Smooth muscle cell (in vitro differentiated cells): ENCODE results near the gene KRT34. TPM values are rescaled to one million over a fixed set of nuclear protein-coding genes. Genes with fewer than 3 reads are reported as not detected.

Source experiments
- DNase-seq: peaks from one replicate; lab custom pipeline; 2025; ENCODE audit not compliant: unreplicated experiment; lab: John Stamatoyannopoulos, UW
- H2AFZ ChIP-seq: fragments of 200-600 bp; sonication (generic); 2 replicates; pipeline ENCODE4 v1.6.0; 2016; ENCODE audit warnings: antibody characterized with exemption, low read depth, mild to moderate bottlenecking
- H3F3A ChIP-seq: fragments of 200-600 bp; sonication (generic); 2 replicates; pipeline ENCODE4 v1.6.0; 2017; ENCODE audit warnings: antibody characterized with exemption, low read depth
- H3K27ac ChIP-seq: fragments of 200-600 bp; sonication (generic); 2 replicates; pipeline ENCODE4 v1.5.1; 2016; ENCODE audit warnings: low read depth, mild to moderate bottlenecking
- H3K27me3 ChIP-seq: fragments of 200-600 bp; sonication (generic); 2 replicates; pipeline ENCODE4 v1.6.1; 2016; ENCODE audit warnings: low read depth, mild to moderate bottlenecking
- H3K36me3 ChIP-seq: fragments of 200-600 bp; sonication (generic); 2 replicates; pipeline ENCODE4 v1.5.1; 2016; ENCODE audit warnings: low read depth
- H3K4me1 ChIP-seq: fragments of 200-600 bp; sonication (generic); 2 replicates; pipeline ENCODE4 v1.5.1; 2016; ENCODE audit warnings: low read depth
- H3K4me2 ChIP-seq: fragments of 200-600 bp; sonication (generic); 2 replicates; pipeline ENCODE4 v1.6.0; 2016; ENCODE audit warnings: mild to moderate bottlenecking
- H3K4me3 ChIP-seq: fragments of 200-600 bp; sonication (generic); 2 replicates; pipeline ENCODE4 v1.5.1; 2016; ENCODE audit warnings: mild to moderate bottlenecking
- H3K79me2 ChIP-seq: fragments of 200-600 bp; sonication (generic); 2 replicates; pipeline ENCODE4 v1.6.0; 2016; ENCODE audit warnings: low read depth, mild to moderate bottlenecking
- H3K9ac ChIP-seq: fragments of 200-600 bp; sonication (generic); 2 replicates; pipeline ENCODE4 v1.6.0; 2016; ENCODE audit warnings: low read depth
- H3K9me3 ChIP-seq: fragments of 200-600 bp; sonication (generic); replicated peaks from 2 replicates; pipeline ENCODE4 v1.5.1; 2016; ENCODE audit warnings: low read depth
- H4K20me1 ChIP-seq: fragments of 200-600 bp; sonication (generic); 2 replicates; pipeline ENCODE4 v1.6.0; 2016; ENCODE audit warnings: low read depth
- WGBS: methylation state at CpG from one replicate; pipeline ENCODE4 v1.1.7; 2016; ENCODE audit warnings: low lambda C conversion rate; 5-methylcytosine and 5-hydroxymethylcytosine counted together
- polyA plus RNA-seq: library from polyadenylated mRNA; unstranded; fragments of >200 nt; fragmentation: Nextera tagmentation; extraction: Ambion mirVana; gene quantifications from 2 replicates; pipeline ENCODE4 v1.2.1, GENCODE V29; 2016
- total RNA-seq: library from RNA; depleted of rRNA; stranded (reverse); fragments of >200 nt; gene quantifications from 2 replicates; pipeline ENCODE4 v1.2.3, GENCODE V29; 2014
- TF ChIP-seq, protein P1 (sequence below): fragments of 200-600 bp; sonication (generic); IDR thresholded peaks from 2 replicates; pipeline ENCODE4 v1.5.1; 2017; ENCODE audit warnings: borderline replicate concordance, mild to moderate bottlenecking, antibody characterized with exemption; ENCODE audit not compliant: insufficient read depth, poor library complexity, severe bottlenecking

Gene KRT34
- total and polyA plus RNA-seq, 2 experiments from 2014 or later: 5.3 to 23.1 TPM

DNA sequence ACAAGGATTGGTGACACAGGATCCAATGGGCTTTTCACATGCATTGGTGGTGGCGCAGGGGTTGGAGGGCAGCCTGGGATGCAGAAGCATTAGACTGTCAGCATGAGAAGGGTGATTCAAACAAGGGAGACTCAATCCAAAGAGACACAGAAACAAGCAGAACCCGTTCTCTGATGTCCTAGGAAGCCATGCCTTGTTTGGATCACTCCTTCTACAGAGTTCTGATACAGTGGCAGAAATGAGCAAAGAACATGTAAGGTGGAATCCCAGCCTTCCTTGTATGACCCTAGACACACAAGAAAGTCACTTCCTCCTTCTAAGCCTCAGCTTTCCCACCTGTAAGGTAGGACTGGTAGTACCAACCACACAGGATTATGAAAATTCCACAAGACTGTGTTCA, 18.2 kb downstream of the KRT34 start:
- 83% methylated on average over 2 of the region's 2 CpGs for WGBS
- Histone ChIP-seq H4K20me1 (no peaks in the 10 kb centered on the region), H3K27ac (no peak overlapping the region), H3K4me2 (no peak overlapping the region), H3F3A (peaks cover 9% of the 10 kb centered on the region), H3K79me2 (no peaks in the 10 kb centered on the region), H3K27me3 (no peaks in the 10 kb centered on the region), H3K9me3 (no peaks in the 10 kb centered on the region), H3K4me1 (no peaks in the 10 kb centered on the region), H3K36me3 (no peaks in the 10 kb centered on the region), H3K4me3 (no peak overlapping the region), H2AFZ (no peak overlapping the region), H3K9ac (no peak overlapping the region)
- DNase-seq: no peak
- TF ChIP-seq, protein P1, sequence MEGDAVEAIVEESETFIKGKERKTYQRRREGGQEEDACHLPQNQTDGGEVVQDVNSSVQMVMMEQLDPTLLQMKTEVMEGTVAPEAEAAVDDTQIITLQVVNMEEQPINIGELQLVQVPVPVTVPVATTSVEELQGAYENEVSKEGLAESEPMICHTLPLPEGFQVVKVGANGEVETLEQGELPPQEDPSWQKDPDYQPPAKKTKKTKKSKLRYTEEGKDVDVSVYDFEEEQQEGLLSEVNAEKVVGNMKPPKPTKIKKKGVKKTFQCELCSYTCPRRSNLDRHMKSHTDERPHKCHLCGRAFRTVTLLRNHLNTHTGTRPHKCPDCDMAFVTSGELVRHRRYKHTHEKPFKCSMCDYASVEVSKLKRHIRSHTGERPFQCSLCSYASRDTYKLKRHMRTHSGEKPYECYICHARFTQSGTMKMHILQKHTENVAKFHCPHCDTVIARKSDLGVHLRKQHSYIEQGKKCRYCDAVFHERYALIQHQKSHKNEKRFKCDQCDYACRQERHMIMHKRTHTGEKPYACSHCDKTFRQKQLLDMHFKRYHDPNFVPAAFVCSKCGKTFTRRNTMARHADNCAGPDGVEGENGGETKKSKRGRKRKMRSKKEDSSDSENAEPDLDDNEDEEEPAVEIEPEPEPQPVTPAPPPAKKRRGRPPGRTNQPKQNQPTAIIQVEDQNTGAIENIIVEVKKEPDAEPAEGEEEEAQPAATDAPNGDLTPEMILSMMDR: no peak

DNA sequence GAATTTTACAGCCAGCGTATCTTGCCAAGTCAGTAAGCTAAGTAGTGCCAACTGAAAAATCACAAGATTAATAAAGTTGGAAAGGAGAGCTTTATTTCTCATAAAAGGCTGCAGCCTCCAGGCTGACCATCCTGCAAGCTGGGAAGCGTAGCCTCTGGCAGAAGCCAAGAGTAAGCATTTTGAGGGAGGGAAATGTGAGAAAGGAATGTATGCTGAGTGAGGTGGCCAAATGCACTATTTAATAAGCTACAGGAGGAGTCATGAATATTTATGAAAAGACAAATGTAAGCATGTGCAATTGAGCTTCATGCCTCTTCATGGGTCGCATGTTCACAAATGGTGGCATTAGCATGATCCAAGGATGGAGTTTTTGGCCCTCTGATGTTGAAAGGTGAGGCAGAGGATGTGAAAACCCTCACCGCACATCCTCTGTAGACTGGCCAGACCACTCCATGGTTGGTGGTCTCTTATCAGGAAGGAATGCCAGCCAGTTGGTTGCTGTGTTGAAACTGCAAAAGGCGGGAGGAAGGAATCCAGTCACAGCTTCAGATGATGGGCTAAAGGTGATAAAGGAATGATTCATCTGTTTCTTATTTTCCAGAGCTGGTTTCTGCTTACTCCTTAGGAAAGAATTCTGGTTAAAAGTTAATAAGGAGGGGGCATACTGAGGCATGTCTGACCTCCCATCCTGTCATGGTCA, 21.7 kb downstream of the KRT34 start:
- H2AFZ ChIP-seq: no peak overlapping the region
- H3K4me3 ChIP-seq: no peak overlapping the region
- H4K20me1 ChIP-seq: no peaks in the 10 kb centered on the region
- peaks cover 9% of the 10 kb centered on the region for H3F3A ChIP-seq
- H3K36me3 ChIP-seq: no peaks in the 10 kb centered on the region
- H3K9me3 ChIP-seq: no peaks in the 10 kb centered on the region
- no peaks in the 10 kb centered on the region for H3K4me1 ChIP-seq
- DNase-seq: no peak
- peak overlapping the region; percentile 38 for H3K4me2 ChIP-seq
- H3K9ac ChIP-seq: no peak overlapping the region
- WGBS: 45% methylated on average over 5 of the region's 5 CpGs
- no peaks in the 10 kb centered on the region for H3K79me2 ChIP-seq
- H3K27ac ChIP-seq: peak overlapping the region; percentile 75
- no peaks in the 10 kb centered on the region for H3K27me3 ChIP-seq
- TF ChIP-seq, protein P1: no peak

DNA sequence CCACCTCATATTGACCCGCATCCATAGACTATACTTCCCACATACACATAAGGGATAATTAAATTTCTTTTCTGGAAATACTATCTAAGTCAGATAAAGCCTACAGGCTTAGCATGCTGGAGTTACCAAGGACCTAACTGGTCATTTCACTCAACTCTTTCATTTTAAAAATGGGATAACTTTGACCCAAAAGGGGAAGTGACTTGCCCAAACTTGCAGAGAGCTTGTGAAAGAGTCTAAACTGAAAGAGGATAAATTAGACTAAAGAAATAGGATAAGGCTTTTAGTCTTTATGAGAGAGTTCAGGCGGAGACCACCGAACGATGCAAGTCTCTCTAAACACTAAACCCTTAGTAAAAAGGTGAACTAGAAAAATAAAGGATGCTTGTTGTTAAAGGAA, 27.6 kb downstream of the KRT34 start:
- TF ChIP-seq, protein P1: no peak
- Histone ChIP-seq H3F3A (no peaks in the 10 kb centered on the region), H2AFZ (no peak overlapping the region), H3K27me3 (no peaks in the 10 kb centered on the region), H3K4me3 (no peak overlapping the region), H3K27ac (no peak overlapping the region), H3K9ac (no peak overlapping the region), H3K4me1 (no peaks in the 10 kb centered on the region), H3K79me2 (no peaks in the 10 kb centered on the region), H3K4me2 (no peak overlapping the region), H3K9me3 (no peaks in the 10 kb centered on the region), H3K36me3 (no peaks in the 10 kb centered on the region), H4K20me1 (no peaks in the 10 kb centered on the region)
- 95% methylated on average over 4 of the region's 4 CpGs for WGBS
- no peak for DNase-seq
